ENCODE measurements around the gene SLC43A3.
"Not testable (repeated sequence)": the region's sequence is repeated elsewhere in the genome, so short reads cannot be mapped to it uniquely, and the experiment has no call there.

SLC43A3 gene

GRCh38 chr11:57459164-57460021 lies 32.5 kb upstream of the SLC43A3 start:
- no peak for DNase-seq

GRCh38 chr11:57458410-57459163 lies 31.7 kb upstream of the SLC43A3 start:
- DNase-seq = no peak

- no peak for DNase-seq
Measured at GRCh38 chr11:57458060-57458409, 31.1 kb upstream of the SLC43A3 start.

- no peak for DNase-seq
Measured at GRCh38 chr11:57457643-57458023, 30.7 kb upstream of the SLC43A3 start.

GRCh38 chr11:57456960-57457642 lies 30.2 kb upstream of the SLC43A3 start:
- peak; percentile 41 for DNase-seq

GRCh38 chr11:57453543-57454177 lies 26.7 kb upstream of the SLC43A3 start:
- no peak for DNase-seq

- no peak for DNase-seq
Measured at GRCh38 chr11:57446055-57446454, 19.1 kb upstream of the SLC43A3 start.

- not testable (repeated sequence) for DNase-seq
Measured at GRCh38 chr11:57445122-57445394, 18.1 kb upstream of the SLC43A3 start.

GRCh38 chr11:57444362-57445121 lies 17.6 kb upstream of the SLC43A3 start:
- DNase-seq = no peak

GRCh38 chr11:57440744-57441414 lies 14.0 kb upstream of the SLC43A3 start:
- DNase-seq = no peak

GRCh38 chr11:57439786-57440185 lies 12.9 kb upstream of the SLC43A3 start:
- DNase-seq = no peak

- no peak for DNase-seq
Measured at GRCh38 chr11:57438345-57439285, 11.7 kb upstream of the SLC43A3 start.

- no peak for DNase-seq
Measured at GRCh38 chr11:57436031-57436430, 9.1 kb upstream of the SLC43A3 start.

- no peak for DNase-seq
Measured at GRCh38 chr11:57434640-57435546, 8.0 kb upstream of the SLC43A3 start.

- DNase-seq = no peak
Measured at GRCh38 chr11:57432714-57433163, 5.8 kb upstream of the SLC43A3 start.

- DNase-seq = no peak
Measured at GRCh38 chr11:57432149-57432561, 5.2 kb upstream of the SLC43A3 start.

GRCh38 chr11:57430952-57431351 lies 4.0 kb upstream of the SLC43A3 start:
- DNase-seq = no peak

GRCh38 chr11:57429946-57430345 lies 3.0 kb upstream of the SLC43A3 start:
- no peak for DNase-seq

GRCh38 chr11:57428643-57429042 lies 1.7 kb upstream of the SLC43A3 start:
- DNase-seq = no peak

- DNase-seq = no peak
Measured at GRCh38 chr11:57427727-57428082, 784 bp upstream of the SLC43A3 start.
